Activated CD4-positive, alpha-beta T cell treated with anti-CD3 and anti-CD28 coated beads, Interleukin-2, amount 10 ng/mL, durations not matched to agents 7 days and 5 days (primary cell): ENCODE measurements around the gene STAU1. TPM values are rescaled to one million over a fixed set of nuclear protein-coding genes. Genes with fewer than 3 reads are reported as not detected.
A peak's percentile ranks its signal among the peaks of the same experiment; 100 is the strongest.
"Not testable (repeated sequence)": the region's sequence is repeated elsewhere in the genome, so short reads cannot be mapped to it uniquely, and the experiment has no call there.

Experiments used
- CTCF ChIA-PET: fragments of 350-600 bp; sonication (Branson Sonifier 250); formaldehyde crosslinking; loops from one replicate; lab custom pipeline; 2021; ENCODE audit warnings: antibody characterized with exemption; lab: Charles Lee
- POLR2A ChIA-PET: fragments of 350-600 bp; sonication (Branson Sonifier 250); formaldehyde crosslinking; loops from one replicate; lab custom pipeline; 2021; ENCODE audit warnings: antibody characterized with exemption; lab: Charles Lee
- DNase-seq: peaks from one replicate; pipeline ENCODE4 v3.0.0-alpha.2; 2020
- H3K27ac Mint-ChIP-seq: one replicate; pipeline ENCODE4 v1.8.0; 2021; ENCODE audit warnings: mild to moderate bottlenecking, moderate library complexity, mixed read lengths
- H3K27me3 Mint-ChIP-seq: one replicate; pipeline ENCODE4 v1.8.0; 2021; ENCODE audit warnings: mixed read lengths
- H3K36me3 Mint-ChIP-seq: one replicate; pipeline ENCODE4 v1.8.0; 2021; ENCODE audit warnings: low read depth, mixed read lengths
- H3K4me1 Mint-ChIP-seq: one replicate; pipeline ENCODE4 v1.8.0; 2021; ENCODE audit warnings: mixed read lengths
- H3K4me3 Mint-ChIP-seq: one replicate; pipeline ENCODE4 v1.8.0; 2021; ENCODE audit warnings: mild to moderate bottlenecking, moderate library complexity, mixed read lengths
- H3K9me3 Mint-ChIP-seq: one replicate; pipeline ENCODE4 v1.8.0; 2021; ENCODE audit warnings: mixed read lengths
- total RNA-seq, 2 experiments: library from RNA; stranded (reverse); gene quantifications; one replicate each; pipeline ENCODE4 v1.2.3, GENCODE V29; 2021

The STAU1 gene
- total RNA-seq, 2 experiments from 2014 or later = 51.8 to 57.8 TPM

DNA sequence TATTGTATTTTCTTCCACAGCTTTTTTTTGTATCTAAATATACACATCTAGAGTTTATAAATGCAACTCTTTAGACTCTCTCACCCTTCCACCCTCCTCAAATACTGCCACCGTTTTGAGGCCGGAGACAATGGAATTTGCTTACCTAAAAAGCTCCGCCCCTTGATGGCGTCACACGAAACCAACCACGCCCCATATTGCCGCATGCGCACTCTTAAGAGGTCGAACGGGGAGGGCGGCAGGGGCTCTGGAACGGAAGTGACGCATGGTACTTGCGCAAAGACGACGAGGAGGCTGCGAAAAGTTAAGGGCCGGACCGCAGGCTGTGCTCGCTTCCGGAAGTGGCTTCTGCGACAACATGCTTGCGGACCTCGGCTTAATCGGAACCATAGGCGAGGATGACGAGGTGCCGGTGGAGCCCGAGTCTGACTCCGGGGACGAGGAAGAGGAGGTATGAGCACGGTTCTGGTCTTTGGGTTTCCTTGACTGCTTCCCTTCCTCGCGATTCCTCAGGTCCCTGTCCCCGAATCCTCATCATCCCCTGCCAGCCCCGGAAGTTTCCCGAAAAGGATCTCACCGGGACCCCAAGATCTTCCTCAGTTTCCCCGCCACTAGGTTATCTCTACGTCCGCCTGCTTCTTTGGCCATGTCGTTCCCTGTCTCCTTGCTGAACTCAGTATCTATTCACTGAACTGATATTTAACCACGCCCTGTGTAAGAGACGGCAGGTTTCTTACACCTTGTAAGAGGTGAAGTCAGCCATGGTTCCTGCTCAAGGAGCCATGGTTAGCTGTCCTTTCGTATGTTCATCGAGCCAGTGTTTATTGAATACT is 31.2 kb upstream of the STAU1 start, which contains the start of gene DDX27:
Gene DDX27 (plus strand): TSS at position 326 of the 833 bp plus-strand sequence. CDS start 33 bp downstream, at position 359.
- POLR2A ChIA-PET = no interaction called here
- CTCF ChIA-PET = interaction anchor here (0.6 to 1.8 kb wide), 6 partner anchors 18 to 174 kb away, joined by 3 to 6 read pairs (median 3); no protein-coding TSS in a partner anchor
- DNase-seq = peak; percentile 97
- H3K36me3 Mint-ChIP-seq = peaks cover 28% of the 10 kb centered on the region
- H3K27me3 Mint-ChIP-seq = no peaks in the 10 kb centered on the region
- H3K4me3 Mint-ChIP-seq = peak within 1 kb of the TSS; percentile 93
- H3K4me1 Mint-ChIP-seq = peaks cover 20% of the 10 kb centered on the region
- peak within 1 kb of the TSS; percentile 98 for H3K27ac Mint-ChIP-seq
- no peaks in the 10 kb centered on the region for H3K9me3 Mint-ChIP-seq

- DNase-seq, POLR2A ChIA-PET, H3K27me3 Mint-ChIP-seq, H3K9me3 Mint-ChIP-seq: not testable (repeated sequence)
- Mint-ChIP-seq H3K36me3 (peaks cover 24% of the 10 kb centered on the region), H3K27ac (peak overlapping the region; percentile 98), H3K4me3 (peak overlapping the region; percentile 93), H3K4me1 (peaks cover 20% of the 10 kb centered on the region)
- CTCF ChIA-PET = interaction anchor here (0.6 to 1.8 kb wide), 4 partner anchors 17 to 173 kb away, joined by 3 to 6 read pairs (median 4); no protein-coding TSS in a partner anchor
These were observed 30.6 kb upstream of the STAU1 start for GRCh38 chr20:49218739-49219090.

DNA sequence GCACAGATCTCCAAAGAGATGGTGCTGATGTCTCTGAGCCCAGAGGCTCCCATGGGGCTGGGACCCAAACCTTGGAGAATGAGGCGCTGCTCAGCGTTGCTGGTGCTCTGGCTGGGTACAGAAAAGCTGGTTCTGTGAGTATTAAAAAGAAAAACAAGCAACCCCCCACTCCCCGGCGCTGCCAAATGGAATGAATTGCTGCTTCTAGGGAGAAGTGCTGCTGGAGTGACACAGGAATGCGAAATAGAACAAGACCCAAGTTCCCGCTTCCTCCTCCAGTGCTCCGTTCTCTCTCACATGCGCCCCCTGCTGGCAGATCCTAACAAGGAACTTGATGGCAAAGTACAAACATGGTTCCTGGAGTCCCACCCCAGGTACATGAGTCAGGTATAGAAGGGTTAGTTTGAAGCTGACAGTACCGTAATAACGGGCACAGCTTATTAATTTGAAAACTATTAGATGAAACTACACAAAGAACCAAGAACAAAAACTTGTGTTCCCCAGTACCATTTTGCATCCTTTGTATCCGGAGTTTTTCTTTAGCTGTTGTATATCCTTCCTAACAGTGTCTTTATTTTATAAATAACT is 29.0 kb upstream of the STAU1 start:
- H3K4me1 Mint-ChIP-seq = peaks cover 20% of the 10 kb centered on the region
- ChIA-PET POLR2A (no interaction called here), CTCF (interaction anchor here (0.6 to 2.4 kb wide), 22 partner anchors 9 to 113 kb away, joined by 3 to 12 read pairs (median 4); no protein-coding TSS in a partner anchor)
- peak overlapping the region; percentile 21 for H3K27ac Mint-ChIP-seq
- peaks cover 1% of the 10 kb centered on the region for H3K27me3 Mint-ChIP-seq
- peak; percentile 95 for DNase-seq
- peaks cover 16% of the 10 kb centered on the region for H3K36me3 Mint-ChIP-seq
- no peaks in the 10 kb centered on the region for H3K9me3 Mint-ChIP-seq
- no peak overlapping the region for H3K4me3 Mint-ChIP-seq

DNA sequence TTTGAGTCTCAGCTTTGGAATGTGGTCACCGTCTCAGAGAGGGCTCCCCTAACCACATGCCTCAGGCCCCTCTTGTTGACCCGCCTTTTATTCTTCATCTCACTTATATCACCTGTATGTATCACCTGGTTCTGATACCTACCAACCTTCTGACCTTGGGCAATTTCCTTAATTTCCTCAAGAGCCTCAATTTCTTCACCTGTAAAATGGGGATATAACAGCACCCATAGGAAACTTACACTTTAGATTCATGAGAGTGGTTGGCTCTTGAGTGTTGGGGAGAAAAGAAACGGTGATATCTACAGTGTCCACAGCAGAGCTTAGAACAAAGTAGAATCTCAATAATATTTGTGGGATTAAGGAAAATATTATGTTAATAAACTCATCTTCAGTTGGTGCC is 27.1 kb upstream of the STAU1 start:
- DNase-seq = no peak
- H3K9me3 Mint-ChIP-seq = peaks cover 8% of the 10 kb centered on the region
- ChIA-PET CTCF (interaction anchor here (1.0 kb wide), 1 partner anchor 10 kb away, joined by 4 read pairs; no protein-coding TSS in a partner anchor), POLR2A (no interaction called here)
- H3K36me3 Mint-ChIP-seq = peaks cover 6% of the 10 kb centered on the region
- H3K27me3 Mint-ChIP-seq = peaks cover 1% of the 10 kb centered on the region
- H3K4me1 Mint-ChIP-seq = peaks cover 14% of the 10 kb centered on the region
- no peak overlapping the region for H3K27ac Mint-ChIP-seq
- H3K4me3 Mint-ChIP-seq = no peak overlapping the region

- POLR2A ChIA-PET = no interaction called here
- Mint-ChIP-seq H3K4me1 (peaks cover 8% of the 10 kb centered on the region), H3K27me3 (peaks cover 1% of the 10 kb centered on the region), H3K9me3 (peaks cover 11% of the 10 kb centered on the region), H3K4me3 (no peak overlapping the region), H3K27ac (no peak overlapping the region), H3K36me3 (peaks cover 3% of the 10 kb centered on the region)
- CTCF ChIA-PET = interaction anchor here (0.9 to 1.0 kb wide), 2 partner anchors 10 to 168 kb away, joined by 3 to 4 read pairs; partner anchors contain the start of gene CSE1L
- no peak for DNase-seq
These were observed 26.4 kb upstream of the STAU1 start for GRCh38 chr20:49214571-49214970.

DNA sequence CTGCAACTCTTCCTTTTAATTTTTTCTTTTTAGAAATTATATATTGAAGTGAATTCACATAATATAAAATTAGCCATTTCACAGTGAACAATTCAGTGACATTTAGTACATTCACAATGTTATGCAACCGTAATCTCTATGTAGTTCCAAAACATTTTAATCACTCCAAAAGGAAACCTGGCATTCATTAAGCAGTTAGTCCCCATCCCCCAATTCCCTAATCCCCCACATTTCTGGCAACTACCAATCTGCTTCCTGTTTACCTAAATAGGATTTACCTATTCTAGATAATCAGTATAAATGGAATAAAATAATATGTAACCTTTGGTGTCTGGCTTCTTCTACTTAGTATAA is 22.6 kb upstream of the STAU1 start:
- Mint-ChIP-seq H3K4me1 (no peaks in the 10 kb centered on the region), H3K9me3 (peaks cover 11% of the 10 kb centered on the region), H3K4me3 (no peak overlapping the region), H3K36me3 (peaks cover 3% of the 10 kb centered on the region), H3K27me3 (peaks cover 1% of the 10 kb centered on the region), H3K27ac (no peak overlapping the region)
- CTCF ChIA-PET = no interaction called here
- DNase-seq = no peak
- POLR2A ChIA-PET = no interaction called here

GRCh38 chr20:49210101-49210756 is 22.1 kb upstream of the STAU1 start:
- Mint-ChIP-seq H3K36me3 (peaks cover 3% of the 10 kb centered on the region), H3K4me1 (no peaks in the 10 kb centered on the region), H3K27ac (no peak overlapping the region), H3K27me3 (peaks cover 1% of the 10 kb centered on the region), H3K9me3 (peaks cover 11% of the 10 kb centered on the region), H3K4me3 (no peak overlapping the region)
- DNase-seq = no peak
- ChIA-PET CTCF (interaction anchor here (0.7 kb wide), 1 partner anchor 50 kb away, joined by 4 read pairs; no protein-coding TSS in a partner anchor), POLR2A (no interaction called here)

GRCh38 chr20:49207076-49207475 is 18.9 kb upstream of the STAU1 start:
- ChIA-PET CTCF (interaction anchor here (2.3 kb wide), 1 partner anchor 10 kb away, joined by 9 read pairs; no protein-coding TSS in a partner anchor), POLR2A (no interaction called here)
- Mint-ChIP-seq H3K27ac (no peak overlapping the region), H3K4me3 (no peak overlapping the region), H3K9me3 (peaks cover 11% of the 10 kb centered on the region), H3K4me1 (no peaks in the 10 kb centered on the region), H3K27me3 (no peaks in the 10 kb centered on the region), H3K36me3 (peaks cover 3% of the 10 kb centered on the region)
- DNase-seq = no peak

GRCh38 chr20:49203746-49204145 is 15.6 kb upstream of the STAU1 start:
- Mint-ChIP-seq H3K36me3 (no peaks in the 10 kb centered on the region), H3K9me3 (no peaks in the 10 kb centered on the region), H3K4me3 (no peak overlapping the region), H3K4me1 (no peaks in the 10 kb centered on the region), H3K27ac (no peak overlapping the region), H3K27me3 (no peaks in the 10 kb centered on the region)
- ChIA-PET POLR2A (no interaction called here), CTCF (interaction anchor here (1.5 kb wide), 1 partner anchor 40 kb away, joined by 4 read pairs; no protein-coding TSS in a partner anchor)
- DNase-seq = no peak

- Mint-ChIP-seq H3K27me3 (no peaks in the 10 kb centered on the region), H3K4me3 (no peak overlapping the region), H3K36me3 (no peaks in the 10 kb centered on the region), H3K4me1 (no peaks in the 10 kb centered on the region), H3K9me3 (no peaks in the 10 kb centered on the region), H3K27ac (no peak overlapping the region)
- CTCF ChIA-PET = interaction anchor here (1.5 kb wide), 1 partner anchor 40 kb away, joined by 4 read pairs; no protein-coding TSS in a partner anchor
- no peak for DNase-seq
- POLR2A ChIA-PET = no interaction called here
These were observed 14.9 kb upstream of the STAU1 start for GRCh38 chr20:49203011-49203410.

DNA sequence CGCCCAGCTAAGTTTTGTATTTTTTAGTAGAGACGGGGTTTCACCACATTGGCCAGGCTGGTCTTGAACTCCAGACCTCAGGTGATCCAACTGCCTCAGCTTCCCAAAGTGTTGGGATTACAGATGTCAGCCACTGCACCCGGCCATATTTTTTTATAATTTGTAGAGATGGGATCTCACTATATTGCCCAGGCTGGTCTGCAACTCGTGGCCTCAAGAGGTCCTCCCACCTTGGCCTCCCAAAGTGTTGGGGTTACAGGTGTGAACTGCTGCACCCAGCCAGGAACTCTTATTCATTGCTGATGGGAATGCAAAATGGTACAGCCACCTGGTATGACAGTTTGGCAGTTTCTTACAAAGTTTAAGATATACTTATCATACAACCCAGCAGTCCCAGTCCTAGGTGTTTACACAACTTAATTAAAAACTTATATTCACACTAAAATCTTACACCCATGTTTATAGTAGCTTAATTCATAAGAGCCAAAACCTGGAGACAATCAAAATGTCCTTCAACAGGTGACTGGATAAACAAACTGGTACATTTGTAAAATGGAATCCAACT is 11.7 kb upstream of the STAU1 start:
- H3K36me3 Mint-ChIP-seq = no peaks in the 10 kb centered on the region
- ChIA-PET CTCF (interaction anchor here (1.4 kb wide), 1 partner anchor 17 kb away, joined by 3 read pairs; no protein-coding TSS in a partner anchor), POLR2A (no interaction called here)
- no peak overlapping the region for H3K27ac Mint-ChIP-seq
- no peak for DNase-seq
- H3K27me3 Mint-ChIP-seq = no peaks in the 10 kb centered on the region
- H3K9me3 Mint-ChIP-seq = no peaks in the 10 kb centered on the region
- no peaks in the 10 kb centered on the region for H3K4me1 Mint-ChIP-seq
- H3K4me3 Mint-ChIP-seq = no peak overlapping the region

- H3K27me3 Mint-ChIP-seq, H3K27ac Mint-ChIP-seq, H3K4me1 Mint-ChIP-seq, DNase-seq, H3K36me3 Mint-ChIP-seq, H3K9me3 Mint-ChIP-seq, H3K4me3 Mint-ChIP-seq, POLR2A ChIA-PET: not testable (repeated sequence)
- CTCF ChIA-PET = interaction anchor here (1.3 kb wide), 1 partner anchor 24 kb away, joined by 6 read pairs; no protein-coding TSS in a partner anchor
These were observed 4.9 kb upstream of the STAU1 start for GRCh38 chr20:49192944-49193518.
